SK-N-DZ (cell line): ENCODE data around the gene ATP2C2.
A peak's percentile ranks its signal among the peaks of the same experiment; 100 is the strongest.

Experiments used
- DNase-seq: peaks from one replicate; pipeline ENCODE4 v3.0.0-alpha.2; 2015; ENCODE audit warnings: low spot score

ATP2C2 gene

GRCh38 chr16:84511180-84511800 is 143.0 kb downstream of the ATP2C2 start:
- peak; percentile 77 for DNase-seq

GRCh38 chr16:84511831-84512230 is 143.5 kb downstream of the ATP2C2 start:
- DNase-seq = no peak

GRCh38 chr16:84513123-84513522 is 144.8 kb downstream of the ATP2C2 start:
- DNase-seq = no peak

GRCh38 chr16:84513666-84514065 is 145.3 kb downstream of the ATP2C2 start:
- no peak for DNase-seq
